SKM-1 (cell line): ENCODE measurements around the gene AATK.
"Not testable (repeated sequence)": the region's sequence is repeated elsewhere in the genome, so short reads cannot be mapped to it uniquely, and the experiment has no call there.

ENCODE experiments used
- DNase-seq: peaks from one replicate; lab custom pipeline; 2025; ENCODE audit not compliant: unreplicated experiment; lab: John Stamatoyannopoulos, UW

AATK gene

GRCh38 chr17:81093619-81094508 lies 72.2 kb downstream of the AATK start:
- DNase-seq: no peak

GRCh38 chr17:81092518-81093095 lies 73.4 kb downstream of the AATK start:
- DNase-seq: no peak

DNA sequence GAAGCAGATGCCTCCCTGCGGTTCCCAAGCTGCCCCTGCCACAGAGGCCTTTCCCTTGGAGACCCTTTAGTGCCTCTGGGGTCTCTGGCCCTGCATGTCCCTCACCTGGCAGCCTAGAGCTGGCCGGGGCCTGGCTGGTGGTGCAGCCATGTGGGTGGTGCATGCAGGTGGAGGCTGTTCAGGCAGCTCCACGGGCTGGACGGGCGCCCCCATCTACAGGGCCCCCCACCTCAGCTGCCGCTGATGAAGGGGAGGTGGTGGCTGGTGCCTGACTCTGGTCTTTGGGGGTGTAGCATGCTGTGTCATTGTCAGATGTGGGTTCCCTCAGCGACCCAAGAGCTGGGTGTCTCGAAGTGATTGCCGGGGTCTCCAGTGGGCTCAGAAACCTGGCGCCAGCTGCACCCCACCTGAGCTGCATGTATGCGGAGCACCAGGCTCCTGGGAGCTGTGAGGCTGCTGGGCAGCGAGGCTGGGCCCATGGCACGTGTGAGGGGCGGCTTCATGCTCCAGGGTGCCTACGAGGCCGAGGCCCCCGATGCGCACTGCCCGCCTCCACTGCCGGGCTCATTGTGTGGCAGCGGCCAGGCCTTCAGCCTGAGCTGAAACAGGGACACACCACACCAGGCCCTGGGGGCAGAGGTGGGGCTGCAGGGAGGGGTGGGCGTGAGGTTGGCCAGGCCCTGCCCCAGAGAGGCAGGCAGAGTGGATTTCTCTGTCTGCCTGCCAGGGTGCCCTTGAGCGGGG lies 74.1 kb downstream of the AATK start:
- DNase-seq: no peak

- DNase-seq: no peak
Measured at GRCh38 chr17:81091154-81091553, 74.9 kb downstream of the AATK start.

GRCh38 chr17:81090361-81091136 lies 75.5 kb downstream of the AATK start:
- DNase-seq: peak; percentile 57

DNA sequence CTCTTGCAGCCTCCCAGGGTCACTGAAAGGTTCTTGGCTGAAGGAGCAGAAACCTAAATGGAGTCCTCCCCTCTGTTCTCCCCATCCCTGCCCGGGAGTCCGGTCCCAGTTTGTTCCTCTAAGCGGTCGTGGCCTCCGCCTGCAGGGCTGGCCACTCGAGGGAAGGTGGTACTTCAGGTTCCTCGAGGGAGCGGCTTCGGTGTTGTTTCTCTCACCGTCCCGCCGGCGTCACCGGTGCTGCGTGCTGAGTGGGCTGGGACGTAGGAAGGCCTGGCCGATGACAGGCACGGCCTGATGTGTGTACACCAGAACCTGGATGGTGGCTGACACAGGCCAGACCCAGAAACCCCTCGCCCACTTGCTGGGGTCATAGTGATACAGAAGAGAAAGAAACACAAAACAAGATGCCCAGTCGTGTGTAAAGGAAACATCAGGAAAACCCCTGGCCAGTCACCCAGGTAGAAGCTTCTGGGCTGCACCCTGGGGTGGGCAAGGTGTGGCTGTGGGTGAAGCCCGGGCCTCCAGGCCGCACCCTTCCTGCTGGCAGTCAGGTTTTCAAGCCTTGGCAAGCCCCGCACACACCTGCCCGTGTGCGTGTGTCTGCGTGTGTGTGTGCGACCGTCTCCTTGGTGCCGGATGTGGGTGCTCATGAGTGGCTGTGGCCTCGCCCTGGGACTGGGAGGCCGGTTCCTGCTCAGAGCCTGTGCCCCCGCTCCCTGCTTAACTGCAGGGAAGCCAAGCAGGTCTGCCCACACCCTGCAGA lies 79.1 kb downstream of the AATK start:
- no peak for DNase-seq

DNA sequence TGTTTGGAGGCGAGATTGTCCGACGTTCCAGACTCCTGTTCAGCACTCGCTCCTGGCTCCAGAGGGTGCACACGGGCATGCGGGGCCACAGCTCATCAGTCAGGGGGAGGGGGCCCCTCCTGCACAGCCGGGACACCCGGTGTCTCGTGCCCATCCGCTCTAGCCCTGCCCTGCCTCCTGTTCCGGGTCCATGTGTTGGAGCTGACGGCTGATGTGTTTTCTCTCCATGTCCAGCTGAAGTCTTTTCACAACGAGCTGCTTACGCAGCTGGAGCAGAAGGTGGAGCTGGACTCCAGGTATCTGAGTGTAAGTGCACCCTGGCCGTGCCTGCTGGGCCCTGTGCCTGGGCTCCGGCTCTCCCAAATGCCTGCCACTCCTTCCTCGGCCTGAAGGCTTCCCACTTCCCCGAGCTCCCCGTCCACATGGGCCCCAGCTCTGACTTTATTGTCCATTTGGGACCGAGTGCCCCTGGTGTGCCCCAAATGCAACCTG lies 80.6 kb downstream of the AATK start:
- DNase-seq: no peak

DNA sequence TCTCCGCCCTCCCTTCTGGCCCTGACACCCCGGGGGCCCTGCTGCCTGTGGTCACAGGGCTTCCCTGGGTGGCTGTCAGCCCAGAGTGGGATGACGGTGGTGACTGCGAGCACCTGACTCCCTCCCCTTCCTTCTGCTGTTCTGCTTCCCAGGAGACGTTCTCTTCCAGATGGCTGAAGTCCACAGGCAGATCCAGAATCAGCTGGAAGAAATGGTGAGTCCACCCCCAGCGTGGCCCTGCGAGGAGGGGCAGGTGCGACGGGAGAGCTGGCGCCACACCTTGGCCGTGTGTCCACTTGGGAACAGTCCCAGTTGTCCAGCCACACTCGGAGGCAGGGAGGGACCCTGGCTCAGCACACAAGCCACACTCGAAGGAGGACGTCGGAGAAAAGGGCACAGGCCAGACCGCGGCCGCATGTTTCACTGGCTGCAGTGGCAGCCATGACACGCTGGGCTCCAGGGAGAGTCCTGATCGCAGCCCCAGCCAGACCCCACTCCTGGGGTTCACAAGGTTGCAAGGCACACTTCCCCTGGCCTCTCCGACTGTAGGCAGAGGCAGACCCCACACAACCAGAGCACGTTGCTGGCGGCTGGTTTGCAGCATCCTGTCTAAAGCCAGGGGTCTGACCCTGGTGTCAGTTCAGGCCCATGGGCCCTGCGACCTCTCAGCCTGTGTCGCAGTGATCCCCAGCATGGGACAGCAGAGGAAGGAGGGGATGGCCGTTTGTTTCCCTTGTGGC lies 81.2 kb downstream of the AATK start:
- no peak for DNase-seq

DNA sequence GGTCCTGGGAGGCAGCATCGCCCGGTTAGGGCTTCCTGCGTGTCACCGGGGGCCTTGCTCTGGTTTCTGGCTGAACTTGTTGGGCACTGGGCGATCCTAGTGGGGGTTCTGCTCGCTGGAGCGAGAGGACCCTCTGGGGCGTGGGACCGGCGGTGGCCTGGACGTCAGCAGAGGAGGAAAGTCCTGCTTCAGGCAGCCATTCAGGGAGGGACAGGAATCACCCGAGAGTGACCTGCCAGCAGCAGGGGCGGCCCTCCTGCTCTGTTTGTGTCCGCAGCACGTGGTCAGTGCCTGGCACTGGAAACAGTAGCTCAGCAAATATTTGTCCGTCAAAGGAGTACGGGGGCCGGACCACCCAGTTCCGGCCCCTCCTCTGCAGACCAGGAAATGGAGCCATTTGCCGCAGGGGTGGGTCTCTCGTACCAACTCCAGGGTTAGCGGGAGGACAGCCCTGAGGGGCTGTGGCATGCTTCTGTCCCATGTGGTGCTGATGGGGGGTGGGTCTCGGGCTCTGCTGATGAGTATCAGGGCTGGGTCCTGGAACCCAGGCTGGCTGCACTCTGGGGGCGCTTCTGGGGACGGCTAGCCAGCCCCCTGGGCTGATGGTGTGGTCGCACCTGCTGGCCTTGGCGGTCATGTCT lies 82.8 kb downstream of the AATK start:
- no peak for DNase-seq

DNA sequence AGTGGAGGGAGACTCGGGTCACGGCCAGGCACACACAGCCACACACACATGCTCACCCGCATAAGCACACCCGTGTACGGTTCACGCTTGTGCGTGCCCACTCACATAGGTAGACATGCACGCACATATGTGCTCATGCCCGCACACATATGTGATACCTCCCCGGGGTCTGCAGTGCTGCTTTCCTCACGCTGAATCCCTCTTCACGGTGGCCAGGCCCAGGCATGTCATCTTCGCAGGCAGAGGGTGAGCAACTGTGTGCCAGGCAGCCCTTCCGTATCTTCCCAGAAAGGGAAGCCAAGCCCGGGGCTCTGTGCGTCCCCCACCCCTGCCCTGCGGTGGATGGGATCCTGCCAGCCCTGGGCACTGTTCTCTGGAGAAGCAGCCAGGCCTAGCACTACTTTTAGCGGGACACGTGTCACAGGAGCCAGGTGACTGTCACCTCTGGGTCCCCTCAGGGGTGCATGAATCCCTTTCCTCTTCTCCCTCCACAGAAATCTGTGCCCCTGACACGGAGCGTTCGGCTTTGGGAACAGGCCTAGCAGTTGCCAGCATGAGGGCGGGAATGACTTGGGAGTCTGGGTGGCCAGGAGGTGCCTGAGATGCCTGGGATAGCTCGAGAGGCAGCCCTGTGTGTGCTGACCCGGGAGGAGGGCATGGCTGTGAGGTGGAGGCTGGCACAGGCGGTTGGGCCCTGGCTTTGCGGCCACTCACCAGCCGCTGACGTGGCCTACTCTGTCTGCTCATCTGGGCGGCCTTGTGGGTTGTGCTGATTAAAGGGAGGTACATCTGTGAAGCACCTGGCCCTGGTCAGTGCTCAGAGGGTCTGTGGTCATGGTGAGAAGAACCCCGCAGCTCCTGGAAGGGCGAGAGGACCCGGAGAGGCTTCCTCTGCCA lies 83.6 kb downstream of the AATK start:
- DNase-seq: no peak

DNA sequence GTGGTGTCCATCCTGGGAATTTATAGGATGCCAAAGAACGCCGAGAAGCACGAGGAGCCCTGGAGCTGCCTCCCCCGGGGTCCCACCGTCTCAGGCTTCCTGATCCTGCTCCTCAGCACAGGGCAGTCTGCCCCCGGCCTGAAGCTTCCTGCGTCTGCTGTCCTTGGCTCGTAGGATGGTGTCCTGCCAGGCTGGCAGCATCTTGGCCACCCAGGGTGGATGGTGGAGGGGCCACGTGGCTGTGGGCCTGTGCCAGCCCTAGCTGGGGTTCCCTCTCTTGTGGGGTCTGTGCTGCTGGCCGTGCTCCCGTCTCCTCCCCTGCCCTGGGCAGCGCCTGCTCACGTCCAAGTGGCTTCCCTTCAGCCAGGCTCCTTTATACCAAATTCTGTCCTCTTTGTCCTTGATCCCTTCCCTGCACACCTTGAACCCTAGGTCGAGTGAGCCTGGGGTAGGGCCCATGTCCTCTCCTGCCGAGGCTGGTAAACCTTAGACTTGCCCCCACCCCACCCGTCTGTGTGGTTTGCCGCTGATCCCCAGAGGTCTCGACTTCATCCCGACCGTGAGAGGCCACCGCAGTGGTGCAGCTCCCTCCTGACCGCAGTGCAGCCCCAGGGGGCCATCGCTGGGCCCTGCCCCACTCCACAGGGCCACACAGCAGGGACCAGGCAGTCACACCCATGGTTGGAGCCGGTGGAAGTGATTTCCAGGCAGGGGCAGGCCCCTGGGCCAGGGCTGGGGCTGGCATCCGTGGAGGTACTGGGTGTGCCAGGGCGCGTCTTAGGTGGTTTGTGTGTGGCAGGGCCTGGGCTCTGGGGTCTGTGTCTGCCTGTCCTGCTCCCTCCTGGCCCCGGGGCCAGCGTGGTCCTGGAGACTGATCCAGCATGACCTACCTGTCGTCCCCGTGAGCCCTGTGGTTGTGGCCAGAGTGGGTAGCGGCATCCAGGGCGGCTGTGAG lies 84.5 kb downstream of the AATK start:
- no peak for DNase-seq

GRCh38 chr17:81080019-81080418 lies 86.0 kb downstream of the AATK start:
- no peak for DNase-seq

- DNase-seq: not testable (repeated sequence)
Measured at GRCh38 chr17:81078026-81078913, 87.8 kb downstream of the AATK start.

- no peak for DNase-seq
Measured at GRCh38 chr17:81076141-81076679, 89.8 kb downstream of the AATK start.

- no peak for DNase-seq
Measured at GRCh38 chr17:81075307-81075706, 90.7 kb downstream of the AATK start.

DNA sequence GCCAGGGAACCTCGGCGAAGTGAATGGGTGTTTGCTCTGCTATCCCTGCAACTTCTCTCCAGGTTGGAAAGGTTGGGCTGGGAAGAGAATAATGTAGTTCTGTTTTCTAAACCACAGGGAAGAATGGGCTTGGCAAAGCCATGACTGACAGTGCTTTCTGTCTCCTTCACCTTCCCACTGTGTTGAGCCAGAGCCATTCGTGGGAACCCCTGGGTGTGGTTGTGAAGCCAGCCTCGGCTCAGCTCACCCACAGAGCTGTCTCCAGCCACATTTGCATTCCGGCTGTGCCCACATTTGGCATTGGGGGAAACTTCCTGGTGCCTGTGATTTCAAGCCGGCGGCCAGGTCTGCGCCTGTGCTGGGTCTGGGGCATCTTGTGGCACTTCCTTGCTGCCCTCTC lies 91.1 kb downstream of the AATK start:
- no peak for DNase-seq
